ENCODE results near the gene DLX5. TPM values are rescaled to one million over a fixed set of nuclear protein-coding genes. Genes with fewer than 3 reads are reported as not detected.

The DLX5 gene
- total RNA-seq, 1 experiment from 2014 or later = not detected

DNA sequence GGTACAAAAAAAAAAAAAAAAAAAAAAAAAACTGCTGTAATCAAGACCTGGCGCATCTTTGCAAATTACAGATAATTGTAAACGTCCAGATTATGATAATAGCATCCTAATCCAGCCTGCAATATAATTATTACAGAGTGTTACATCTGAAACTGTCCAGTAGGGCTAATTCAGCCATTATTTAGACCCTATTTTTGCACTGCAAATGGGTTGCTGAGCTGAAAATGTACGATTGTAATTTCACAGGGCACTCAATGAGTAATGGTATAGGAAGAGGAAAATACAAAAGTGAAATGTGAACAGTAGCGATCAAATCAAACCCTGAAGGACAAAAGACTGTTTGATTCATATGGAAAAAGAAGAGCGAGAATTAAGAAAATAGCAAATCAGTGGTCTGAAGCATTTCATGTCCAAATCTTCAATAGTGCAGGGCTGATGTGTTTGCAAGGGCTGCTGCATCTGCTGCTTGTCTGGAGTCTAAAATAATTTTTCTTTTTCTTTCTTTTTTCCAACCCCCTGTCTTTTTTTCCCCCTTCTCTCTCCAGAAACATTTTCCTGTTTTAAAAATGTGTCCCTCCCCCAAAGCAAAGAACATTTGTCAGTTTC is 10.4 kb downstream of the DLX5 start:
- no peaks in the 10 kb centered on the region for H4K20me1 ChIP-seq (ENCODE audit: insufficient read depth)

DNA sequence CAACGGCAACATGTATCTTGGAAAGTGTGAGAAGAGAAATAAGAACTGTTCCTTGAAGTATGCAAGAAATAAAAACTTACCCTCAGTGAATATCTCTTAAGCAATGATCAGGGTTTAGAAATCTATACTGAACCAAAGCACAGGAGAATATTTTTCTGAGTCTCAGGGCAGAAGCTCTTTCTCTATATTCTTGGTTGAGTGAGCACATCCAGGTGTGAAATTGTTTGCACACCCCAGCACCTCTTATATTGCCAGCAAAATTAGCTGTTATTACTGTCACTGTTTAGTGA is 10.8 kb downstream of the DLX5 start:
- no TSS peak for BruUV-seq (replicated peaks)
- Histone ChIP-seq H3K4me2 (no peak overlapping the region), H3K27ac (no peak overlapping the region), H3K27me3 (ENCODE audit: insufficient read depth, low read depth) (peaks cover 64% of the 10 kb centered on the region), H3K79me2 (ENCODE audit: low read depth) (no peaks in the 10 kb centered on the region), H3K9me2 (ENCODE audit: insufficient read depth) (no peaks in the 10 kb centered on the region), H4K20me1 (ENCODE audit: insufficient read depth) (no peaks in the 10 kb centered on the region), H3F3A (ENCODE audit: insufficient read depth, low read depth) (no peaks in the 10 kb centered on the region), H3K4me3 (no peak overlapping the region), H3K4me1 (replicated peaks; ENCODE audit: insufficient read depth) (no peaks in the 10 kb centered on the region), H2AFZ (no peak overlapping the region), H3K9me3 (ENCODE audit: insufficient read depth, low read depth) (no peaks in the 10 kb centered on the region), H3K36me3 (ENCODE audit: low read depth) (no peaks in the 10 kb centered on the region)
- ChIA-PET POLR2A (ENCODE audit: unreplicated experiment) (no interaction called here), CTCF (no interaction called here)
- intact Hi-C loops (cut with micrococcal nuclease; ENCODE audit: unreplicated experiment) = no loop called here
- DNase-seq = no peak
- TF ChIP-seq, protein P1, sequence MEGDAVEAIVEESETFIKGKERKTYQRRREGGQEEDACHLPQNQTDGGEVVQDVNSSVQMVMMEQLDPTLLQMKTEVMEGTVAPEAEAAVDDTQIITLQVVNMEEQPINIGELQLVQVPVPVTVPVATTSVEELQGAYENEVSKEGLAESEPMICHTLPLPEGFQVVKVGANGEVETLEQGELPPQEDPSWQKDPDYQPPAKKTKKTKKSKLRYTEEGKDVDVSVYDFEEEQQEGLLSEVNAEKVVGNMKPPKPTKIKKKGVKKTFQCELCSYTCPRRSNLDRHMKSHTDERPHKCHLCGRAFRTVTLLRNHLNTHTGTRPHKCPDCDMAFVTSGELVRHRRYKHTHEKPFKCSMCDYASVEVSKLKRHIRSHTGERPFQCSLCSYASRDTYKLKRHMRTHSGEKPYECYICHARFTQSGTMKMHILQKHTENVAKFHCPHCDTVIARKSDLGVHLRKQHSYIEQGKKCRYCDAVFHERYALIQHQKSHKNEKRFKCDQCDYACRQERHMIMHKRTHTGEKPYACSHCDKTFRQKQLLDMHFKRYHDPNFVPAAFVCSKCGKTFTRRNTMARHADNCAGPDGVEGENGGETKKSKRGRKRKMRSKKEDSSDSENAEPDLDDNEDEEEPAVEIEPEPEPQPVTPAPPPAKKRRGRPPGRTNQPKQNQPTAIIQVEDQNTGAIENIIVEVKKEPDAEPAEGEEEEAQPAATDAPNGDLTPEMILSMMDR (conservative IDR thresholded peaks at IDR 0.05) = no peak
- no peak for TF ChIP-seq EZH2 (IDR thresholded peaks at IDR 0.05; ENCODE audit: low read depth)

More for the DNA sequence above, 10.4 kb downstream of the DLX5 start:
- H3K9me3 ChIP-seq (ENCODE audit: insufficient read depth, low read depth) = no peaks in the 10 kb centered on the region
- no peak overlapping the region for H2AFZ ChIP-seq
- intact Hi-C loops (cut with micrococcal nuclease; ENCODE audit: unreplicated experiment) = no loop called here
- no peaks in the 10 kb centered on the region for H3K4me1 ChIP-seq (replicated peaks; ENCODE audit: insufficient read depth)
- no peak overlapping the region for H3K4me3 ChIP-seq
- ChIA-PET CTCF (no interaction called here), POLR2A (ENCODE audit: unreplicated experiment) (no interaction called here)
- no peaks in the 10 kb centered on the region for H3F3A ChIP-seq (ENCODE audit: insufficient read depth, low read depth)
- no peak overlapping the region for H3K27ac ChIP-seq
- TF ChIP-seq, protein P1 (conservative IDR thresholded peaks at IDR 0.05) = no peak
- no peak for TF ChIP-seq EZH2 (IDR thresholded peaks at IDR 0.05; ENCODE audit: low read depth)
- no peaks in the 10 kb centered on the region for H3K36me3 ChIP-seq (ENCODE audit: low read depth)
- no peak for DNase-seq
- H3K79me2 ChIP-seq (ENCODE audit: low read depth) = no peaks in the 10 kb centered on the region
- no peak overlapping the region for H3K4me2 ChIP-seq
- no TSS peak for BruUV-seq (replicated peaks)
- peaks cover 65% of the 10 kb centered on the region for H3K27me3 ChIP-seq (ENCODE audit: insufficient read depth, low read depth)
- no peaks in the 10 kb centered on the region for H3K9me2 ChIP-seq (ENCODE audit: insufficient read depth)

DNA sequence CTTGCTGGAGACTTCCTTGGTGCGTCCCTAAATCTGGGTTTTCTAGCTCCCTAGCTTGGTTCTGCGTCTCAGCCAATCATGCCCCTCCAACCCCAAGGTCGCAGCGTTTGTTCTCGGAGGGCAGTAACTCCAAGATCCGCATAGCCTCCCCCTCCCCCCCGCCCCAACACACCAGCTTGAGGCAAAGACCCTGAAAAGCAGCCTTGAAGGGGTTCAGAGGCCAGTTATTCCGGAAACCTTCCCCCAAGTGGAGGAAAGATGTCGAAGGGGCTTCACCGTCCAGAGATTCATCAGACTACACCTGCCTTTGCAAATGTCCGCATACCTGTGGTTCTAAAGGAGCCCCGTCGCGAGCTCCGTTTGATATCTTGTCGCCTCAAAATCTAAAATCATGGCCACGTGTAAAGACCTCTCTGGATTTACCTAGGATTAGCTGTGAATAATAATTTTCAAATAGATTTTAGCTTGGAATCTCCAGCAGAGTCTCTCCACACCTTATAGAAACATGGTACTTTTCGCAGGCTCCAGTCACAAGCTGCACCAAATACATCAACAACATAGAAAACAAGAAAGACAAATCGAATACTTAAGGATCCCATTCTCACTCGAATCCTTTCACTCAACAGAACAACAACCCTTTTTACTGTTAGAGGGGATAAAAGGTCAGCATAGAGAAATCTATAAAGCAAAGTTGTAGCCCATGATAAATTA is 11.3 kb downstream of the DLX5 start:
- Histone ChIP-seq H3K79me2 (ENCODE audit: low read depth) (no peaks in the 10 kb centered on the region), H4K20me1 (ENCODE audit: insufficient read depth) (no peaks in the 10 kb centered on the region), H3K27ac (no peak overlapping the region), H3K4me2 (no peak overlapping the region), H3K4me3 (no peak overlapping the region), H3F3A (ENCODE audit: insufficient read depth, low read depth) (no peaks in the 10 kb centered on the region), H3K4me1 (replicated peaks; ENCODE audit: insufficient read depth) (no peaks in the 10 kb centered on the region), H3K27me3 (ENCODE audit: insufficient read depth, low read depth) (peaks cover 64% of the 10 kb centered on the region), H2AFZ (no peak overlapping the region), H3K9me2 (ENCODE audit: insufficient read depth) (no peaks in the 10 kb centered on the region), H3K9me3 (ENCODE audit: insufficient read depth, low read depth) (no peaks in the 10 kb centered on the region), H3K36me3 (ENCODE audit: low read depth) (no peaks in the 10 kb centered on the region)
- intact Hi-C loops (cut with micrococcal nuclease; ENCODE audit: unreplicated experiment) = no loop called here
- BruUV-seq (replicated peaks) = no TSS peak
- CTCF ChIA-PET = no interaction called here
- POLR2A ChIA-PET (ENCODE audit: unreplicated experiment) = no interaction called here
- no peak for TF ChIP-seq EZH2 (IDR thresholded peaks at IDR 0.05; ENCODE audit: low read depth)
- TF ChIP-seq, protein P1 (conservative IDR thresholded peaks at IDR 0.05) = no peak
- no peak for DNase-seq
